CD14-positive monocyte (primary cell): Measurements from ENCODE around the gene CALML3. TPM values are rescaled to one million over a fixed set of nuclear protein-coding genes. Genes with fewer than 3 reads are reported as not detected.
A peak's percentile ranks its signal among the peaks of the same experiment; 100 is the strongest.

Source experiments
- DNase-seq, 3 donors: peaks; one replicate each; pipeline ENCODE4 v3.0.0-alpha.2; 2011 to 2022
- H2AFZ ChIP-seq: 2 replicates; pipeline ENCODE4 v1.6.0; 2012; ENCODE audit warnings: mild to moderate bottlenecking, low read depth, low read length, inconsistent platforms; ENCODE audit not compliant: insufficient read depth, poor library complexity, severe bottlenecking
- H3K27ac ChIP-seq, 2 donors: 1 replicate in 1 of 2; 2 replicates in 1 of 2; pipeline ENCODE4 v1.5.1; 2012 to 2013; ENCODE audit warnings: low read length in 2 of 2, control low read depth in 1 of 2, inconsistent platforms in 1 of 2, low read depth in 1 of 2, mild to moderate bottlenecking in 1 of 2
- H3K27me3 ChIP-seq, 2 donors: one replicate each; pipeline versions ENCODE4 v1.6.0 to v1.6.1; 2011 to 2013; ENCODE audit warnings: low read length in 2 of 2; ENCODE audit not compliant: control insufficient read depth in 2 of 2, insufficient read depth in 2 of 2
- H3K36me3 ChIP-seq, 2 donors: replicated peaks in 1 of 2; 1 replicate in 1 of 2; 2 replicates in 1 of 2; pipeline versions ENCODE4 v1.5.1 to v1.6.1; 2012 to 2013; ENCODE audit warnings: low read length in 2 of 2, control low read depth in 1 of 2, inconsistent platforms in 1 of 2, mild to moderate bottlenecking in 1 of 2; ENCODE audit not compliant: insufficient read depth in 2 of 2, control insufficient read depth in 1 of 2
- H3K4me1 ChIP-seq, 2 donors: 1 replicate in 1 of 2; 2 replicates in 1 of 2; pipeline versions ENCODE4 v1.5.1 to v1.6.1; 2012 to 2013; ENCODE audit warnings: low read length in 2 of 2, control low read depth in 1 of 2, inconsistent platforms in 1 of 2, mild to moderate bottlenecking in 1 of 2, moderate library complexity in 1 of 2; ENCODE audit not compliant: insufficient read depth in 2 of 2, control insufficient read depth in 1 of 2
- H3K4me2 ChIP-seq: replicated peaks from 2 replicates; pipeline ENCODE3; 2012; ENCODE audit warnings: low read length, moderate library complexity, mild to moderate bottlenecking; ENCODE audit not compliant: poor library complexity, severe bottlenecking; ENCODE audit errors: extremely low read depth
- H3K4me3 ChIP-seq, 3 experiments: fragments of 200-600 bp in 1 of 3; sonication (generic) in 1 of 3; replicated peaks in 1 of 3; 1 replicate in 2 of 3; 2 replicates in 1 of 3; pipeline ENCODE4 v1.5.1; 2011 to 2013; ENCODE audit warnings: low read length in 3 of 3, mild to moderate bottlenecking in 3 of 3, control low read depth in 2 of 3, low read depth in 2 of 3, inconsistent platforms in 1 of 3, moderate library complexity in 1 of 3
- H3K79me2 ChIP-seq: 2 replicates; pipeline ENCODE4 v1.6.0; 2012; ENCODE audit warnings: mild to moderate bottlenecking, control low read depth, inconsistent platforms, low read length, moderate library complexity; ENCODE audit not compliant: insufficient read depth
- H3K9ac ChIP-seq: 2 replicates; pipeline ENCODE4 v1.6.0; 2017; ENCODE audit warnings: low read length, mild to moderate bottlenecking; ENCODE audit not compliant: insufficient read depth, poor library complexity, severe bottlenecking
- H3K9me3 ChIP-seq, 2 donors: replicated peaks in 1 of 2; 1 replicate in 1 of 2; 2 replicates in 1 of 2; pipeline versions ENCODE4 v1.5.1 to v1.6.1; 2012 to 2013; ENCODE audit warnings: low read length in 2 of 2, control low read depth in 1 of 2; ENCODE audit not compliant: control insufficient read depth in 1 of 2, insufficient read depth in 1 of 2
- H4K20me1 ChIP-seq: 2 replicates; pipeline ENCODE4 v1.6.0; 2012; ENCODE audit warnings: mild to moderate bottlenecking, low read length, control low read depth, moderate library complexity; ENCODE audit not compliant: insufficient read depth
- H3K27ac Mint-ChIP-seq, 7 donors: one replicate each; pipeline ENCODE4 v1.8.0; 2020; ENCODE audit warnings: mild to moderate bottlenecking in 7 of 7, mixed read lengths in 7 of 7, moderate library complexity in 6 of 7, inconsistent platforms in 2 of 7
- H3K27me3 Mint-ChIP-seq, 3 donors: one replicate each; pipeline ENCODE4 v1.8.0; 2021 to 2022; ENCODE audit warnings: low read depth in 3 of 3, mild to moderate bottlenecking in 3 of 3, mixed read lengths in 3 of 3, moderate library complexity in 3 of 3, inconsistent platforms in 1 of 3
- H3K36me3 Mint-ChIP-seq, 2 donors: one replicate each; pipeline ENCODE4 v1.8.0; 2020; ENCODE audit warnings: mixed read lengths in 2 of 2, inconsistent platforms in 1 of 2, mild to moderate bottlenecking in 1 of 2
- H3K4me1 Mint-ChIP-seq: one replicate; pipeline ENCODE4 v1.8.0; 2020; ENCODE audit warnings: mild to moderate bottlenecking, mixed read lengths
- H3K4me3 Mint-ChIP-seq, 2 donors: one replicate each; pipeline ENCODE4 v1.8.0; 2020; ENCODE audit warnings: mild to moderate bottlenecking in 2 of 2, mixed read lengths in 2 of 2, moderate library complexity in 1 of 2
- H3K9me3 Mint-ChIP-seq, 7 donors: one replicate each; pipeline ENCODE4 v1.8.0; 2020 to 2022; ENCODE audit warnings: mixed read lengths in 7 of 7, mild to moderate bottlenecking in 6 of 7, moderate library complexity in 6 of 7, inconsistent platforms in 2 of 7
- CTCF ChIP-seq: fragments of 200-600 bp; IDR thresholded peaks from one replicate; pipeline ENCODE4 v1.8.0; 2022; ENCODE audit warnings: antibody characterized with exemption, mild to moderate bottlenecking
- WGBS: methylation state at CpG from one replicate; pipeline ENCODE4 v1.1.5; 2013; ENCODE audit warnings: missing lambda C conversion rate; ENCODE audit not compliant: insufficient coverage; 5-methylcytosine and 5-hydroxymethylcytosine counted together
- intact Hi-C, 2 donors: fragments of 100-400 bp; cut with micrococcal nuclease; formaldehyde crosslinking; loops; one replicate each; pipeline versions ENCODE4 v1.15.0 to v1.15.1; 2023
- polyA plus RNA-seq, 3 donors: library from polyadenylated mRNA; depleted of rRNA in 1 of 3; unstranded in 2 of 3; stranded (reverse) in 1 of 3; fragments of 300-500 nt in 2 of 3; fragments of >200 nt in 1 of 3; fragmentation: Illumina TruSeq in 2 of 3; gene quantifications; 1 replicate in 2 of 3; 2 replicates in 1 of 3; pipeline ENCODE4 v1.2.3, GENCODE V29; 2012 to 2021

The CALML3 gene
- polyA plus RNA-seq, 3 donors: not detected

- DNase-seq: no peak
- no peak overlapping the region for H3K4me2 ChIP-seq
- Mint-ChIP-seq H3K27me3 (peaks cover 0 to 2% (median 1%) of the 10 kb centered on the region in 3 donors), H3K27ac (no peak overlapping the region), H3K4me1 (peaks cover 19% of the 10 kb centered on the region), H3K4me3 (no peak overlapping the region), H3K9me3 (peaks cover 2 to 10% (median 4%) of the 10 kb centered on the region in 7 donors), H3K36me3 (no peaks in the 10 kb centered on the region)
- peaks cover 0 to 3% of the 10 kb centered on the region in 2 donors for H3K9me3 ChIP-seq
- 93% methylated on average over 19 of the region's 23 CpGs for WGBS
- H3K4me1 ChIP-seq: peaks cover 21 to 37% of the 10 kb centered on the region in 2 donors
- H3K27me3 ChIP-seq: no peaks in the 10 kb centered on the region
- no peaks in the 10 kb centered on the region for H3K79me2 ChIP-seq
- H3K4me3 ChIP-seq: no peak overlapping the region
- no peaks in the 10 kb centered on the region for H4K20me1 ChIP-seq
- TF ChIP-seq CTCF: no peak
- H3K36me3 ChIP-seq: no peaks in the 10 kb centered on the region
- H3K27ac ChIP-seq: no peak overlapping the region
- no peak overlapping the region for H3K9ac ChIP-seq
- no peak overlapping the region for H2AFZ ChIP-seq
- intact Hi-C loops: no loop called here
Measured at GRCh38 chr10:5545778-5546710, 21.3 kb downstream of the CALML3 start.

- H3K27ac ChIP-seq: peak overlapping the region in 1 of 2 donors; percentile 74
- peak overlapping the region; percentile 74 for H3K4me2 ChIP-seq
Measured at GRCh38 chr10:5546891-5547680, 22.3 kb downstream of the CALML3 start.

More at GRCh38 chr10:5546891-5547680, 22.3 kb downstream of the CALML3 start:
- peaks cover 0 to 3% (median 1%) of the 10 kb centered on the region in 3 donors for H3K27me3 Mint-ChIP-seq
- peak overlapping the region; percentile 84 for H2AFZ ChIP-seq
- H3K9me3 Mint-ChIP-seq: peaks cover 0 to 4% (median 3%) of the 10 kb centered on the region in 7 donors
- no peaks in the 10 kb centered on the region for H3K36me3 Mint-ChIP-seq
- H3K27ac Mint-ChIP-seq: peak overlapping the region in 1 of 7 donors; percentile 0
- H3K4me3 ChIP-seq: peak overlapping the region in 1 of 3 experiments; percentile 70
- peak overlapping the region; percentile 49 for H3K9ac ChIP-seq
- no peaks in the 10 kb centered on the region for H3K27me3 ChIP-seq
- no peaks in the 10 kb centered on the region for H3K79me2 ChIP-seq
- no peaks in the 10 kb centered on the region for H3K36me3 ChIP-seq
- H4K20me1 ChIP-seq: no peaks in the 10 kb centered on the region
- H3K4me3 Mint-ChIP-seq: no peak overlapping the region
- no peak for TF ChIP-seq CTCF
- peaks cover 0 to under 1% of the 10 kb centered on the region in 2 donors for H3K9me3 ChIP-seq
- 96% methylated on average over 3 of the region's 7 CpGs for WGBS
- no peak for DNase-seq
- intact Hi-C loops: no loop called here
- H3K4me1 Mint-ChIP-seq: peaks cover 24% of the 10 kb centered on the region
- peaks cover 21 to 37% of the 10 kb centered on the region in 2 donors for H3K4me1 ChIP-seq
